Mesendoderm (in vitro differentiated cells): Measurements from ENCODE around the gene ADAMTS17.
A peak's percentile ranks its signal among the peaks of the same experiment; 100 is the strongest.

Experiments used
- DNase-seq: peaks from one replicate; pipeline ENCODE4 v3.0.0; 2013
- H2AK5ac ChIP-seq: 2 replicates; pipeline ENCODE4 v1.6.1; 2013; ENCODE audit warnings: low read length, inconsistent platforms
- H2BK120ac ChIP-seq: 2 replicates; pipeline ENCODE4 v1.6.1; 2013; ENCODE audit warnings: low read depth, mild to moderate bottlenecking, low read length, moderate library complexity, mixed read lengths
- H2BK15ac ChIP-seq: replicated peaks from 2 replicates; pipeline ENCODE4 v1.6.1; 2013; ENCODE audit warnings: low read depth, mild to moderate bottlenecking, moderate library complexity
- H2BK5ac ChIP-seq: 2 replicates; pipeline ENCODE4 v1.6.1; 2013; ENCODE audit warnings: low read length, inconsistent platforms
- H3K18ac ChIP-seq: 2 replicates; pipeline ENCODE4 v1.6.1; 2013; ENCODE audit warnings: mild to moderate bottlenecking, low read length, mixed read lengths
- H3K23ac ChIP-seq: one replicate; pipeline ENCODE4 v1.6.1; 2013; ENCODE audit warnings: low read length
- H3K27ac ChIP-seq: 2 replicates; pipeline ENCODE4 v1.5.1; 2013; ENCODE audit warnings: low read depth, mild to moderate bottlenecking, inconsistent platforms, low read length, moderate library complexity
- H3K27me3 ChIP-seq: 2 replicates; pipeline ENCODE4 v1.6.1; 2013; ENCODE audit warnings: low read length, control low read depth, mild to moderate bottlenecking, inconsistent platforms; ENCODE audit not compliant: insufficient read depth, poor library complexity
- H3K36me3 ChIP-seq: 2 replicates; pipeline ENCODE4 v1.6.1; 2013; ENCODE audit warnings: low read length, inconsistent platforms; ENCODE audit not compliant: control insufficient read depth, insufficient read depth
- H3K4ac ChIP-seq: one replicate; pipeline ENCODE4 v1.6.1; 2013; ENCODE audit warnings: low read depth, mild to moderate bottlenecking, low read length, moderate library complexity
- H3K4me1 ChIP-seq: 2 replicates; pipeline ENCODE4 v1.6.1; 2013; ENCODE audit warnings: low read depth, low read length, inconsistent platforms; ENCODE audit not compliant: control insufficient read depth
- H3K4me2 ChIP-seq: 2 replicates; pipeline ENCODE4 v1.6.1; 2013; ENCODE audit warnings: low read length
- H3K4me3 ChIP-seq: 2 replicates; pipeline ENCODE4 v1.5.1; 2013; ENCODE audit warnings: mild to moderate bottlenecking, low read length
- H3K56ac ChIP-seq: one replicate; pipeline ENCODE4 v1.6.1; 2013; ENCODE audit warnings: low read length
- H3K79me1 ChIP-seq: 2 replicates; pipeline ENCODE4 v1.6.1; 2013; ENCODE audit warnings: low read length, inconsistent platforms
- H3K79me2 ChIP-seq: 2 replicates; pipeline ENCODE4 v1.6.1; 2013; ENCODE audit warnings: mild to moderate bottlenecking, low read length; ENCODE audit not compliant: control insufficient read depth, insufficient read depth
- H3K9ac ChIP-seq: 2 replicates; pipeline ENCODE4 v1.6.1; 2013; ENCODE audit warnings: low read length, inconsistent platforms
- H4K5ac ChIP-seq: one replicate; pipeline ENCODE4 v1.6.1; 2013; ENCODE audit warnings: low read length
- H4K8ac ChIP-seq: one replicate; pipeline ENCODE4 v1.6.1; 2013; ENCODE audit warnings: low read depth, mild to moderate bottlenecking, control low read depth, low read length, moderate library complexity
- WGBS: extraction: QIAGEN DNeasy Blood & Tissue Kit; methylation state at CpG from one replicate; pipeline ENCODE4 v1.1.7; 2013; ENCODE audit warnings: low lambda C conversion rate, missing lambda C conversion rate; ENCODE audit not compliant: insufficient coverage; ENCODE audit errors: extremely low coverage; 5-methylcytosine and 5-hydroxymethylcytosine counted together

ADAMTS17 gene

DNA sequence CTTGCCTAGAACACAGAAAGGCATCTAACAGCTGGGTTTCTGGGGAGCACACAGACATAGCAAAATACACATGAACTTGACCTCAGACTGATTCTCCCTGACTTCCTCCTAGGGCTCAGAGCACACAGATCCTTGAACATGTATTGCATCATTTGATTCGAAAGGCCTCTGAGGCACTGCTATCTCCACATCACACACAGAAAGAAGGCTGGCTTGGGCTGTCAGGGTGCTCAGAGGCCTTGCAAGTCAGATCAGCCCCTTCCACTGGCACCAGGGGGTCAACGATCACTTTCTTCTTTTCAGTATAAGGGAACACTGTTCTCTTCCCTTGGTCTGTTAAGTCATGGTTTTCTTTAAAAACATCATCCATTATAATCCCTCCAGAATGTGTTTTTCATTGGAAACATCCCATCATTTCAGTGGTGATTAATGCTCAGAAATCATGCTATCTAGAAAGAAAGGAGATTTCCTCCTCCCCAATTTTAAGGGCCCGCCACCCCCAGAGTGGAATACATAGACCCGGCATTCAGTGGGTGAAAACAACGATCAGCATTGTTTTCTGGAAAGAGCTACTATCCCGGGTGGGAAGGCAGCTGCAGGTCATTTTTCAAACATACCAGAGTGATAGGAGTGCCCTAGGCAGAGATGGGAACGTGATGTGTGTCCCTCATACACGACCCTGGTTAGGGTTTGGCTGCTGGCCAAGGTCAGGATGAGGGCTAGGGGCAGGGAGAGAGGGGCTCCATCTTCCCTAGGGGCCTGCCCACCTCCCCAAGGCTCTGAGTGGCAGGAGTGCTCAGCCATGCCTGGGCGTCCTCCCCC is 355.3 kb downstream of the ADAMTS17 start:
- Histone ChIP-seq H3K79me1 (no peaks in the 10 kb centered on the region), H3K36me3 (no peaks in the 10 kb centered on the region), H4K5ac (no peak overlapping the region), H2AK5ac (no peak overlapping the region), H4K8ac (no peak overlapping the region), H3K4me2 (no peak overlapping the region), H3K27ac (no peak overlapping the region), H3K27me3 (no peaks in the 10 kb centered on the region), H3K23ac (no peak overlapping the region), H3K4ac (peak overlapping the region; percentile 85), H3K56ac (peak overlapping the region; percentile 54), H3K9ac (no peak overlapping the region), H2BK5ac (peak overlapping the region; percentile 48), H2BK15ac (no peak overlapping the region), H3K4me3 (no peak overlapping the region), H2BK120ac (no peak overlapping the region), H3K4me1 (peaks cover 7% of the 10 kb centered on the region), H3K79me2 (no peaks in the 10 kb centered on the region), H3K18ac (no peak overlapping the region)
- no CpG with 5 or more reads among the region's 9 CpGs for WGBS
- peak; percentile 61 for DNase-seq

DNA sequence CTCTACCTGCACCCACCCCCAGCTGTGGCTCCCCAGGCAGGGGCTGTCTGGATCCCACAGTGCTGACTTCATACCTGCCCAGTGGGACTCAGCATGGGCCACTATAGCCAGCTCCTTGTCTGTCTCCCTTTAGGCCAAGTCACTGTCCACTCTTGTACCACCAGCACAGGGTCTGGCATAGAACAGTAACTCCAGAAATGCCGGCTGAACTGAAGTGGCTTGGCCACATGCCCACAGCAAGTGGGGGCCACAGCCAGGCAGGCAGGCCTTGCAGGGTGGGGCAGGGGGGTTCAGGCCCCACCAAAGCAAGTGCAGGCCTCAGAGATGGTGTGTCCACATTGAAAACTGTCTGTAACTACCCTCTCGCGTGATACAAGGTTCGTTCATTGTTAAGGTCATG is 355.9 kb downstream of the ADAMTS17 start:
- no peak overlapping the region for H2BK120ac ChIP-seq
- H3K27ac ChIP-seq = no peak overlapping the region

DNA sequence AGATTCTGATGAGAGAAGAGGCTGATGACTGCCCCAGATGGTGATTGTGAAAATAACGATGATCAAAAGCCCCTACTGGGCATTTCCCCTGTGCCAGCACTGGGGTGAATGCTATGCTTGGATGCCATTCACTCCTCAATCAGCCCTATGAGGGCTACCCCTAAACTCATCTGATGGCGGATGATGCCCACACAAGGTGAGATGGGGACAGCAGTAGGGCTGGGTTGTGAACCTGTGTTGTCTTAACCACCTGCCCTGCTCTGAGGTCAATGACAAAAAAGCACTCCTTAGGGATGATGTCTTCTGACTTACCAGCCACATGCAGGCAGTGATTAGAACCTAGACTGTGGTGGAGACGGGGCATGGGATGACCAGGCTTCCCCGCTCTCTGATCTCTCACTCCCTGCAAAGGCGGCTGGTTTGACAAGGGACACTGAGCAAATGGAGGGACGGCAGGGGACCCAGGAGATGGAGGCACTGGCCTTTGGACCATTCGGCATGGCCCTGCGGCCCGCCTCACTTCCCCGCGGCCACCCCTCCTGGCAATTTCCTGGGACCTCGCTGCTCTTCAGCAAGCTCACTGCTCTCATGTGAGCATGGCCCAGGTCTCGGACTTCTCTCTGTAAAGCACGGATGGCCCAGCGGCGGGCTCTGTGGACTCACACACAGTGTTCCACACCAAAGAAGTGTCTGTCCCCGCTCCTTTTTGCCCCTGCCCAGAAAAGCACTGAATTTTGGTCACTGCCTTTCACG is 357.1 kb downstream of the ADAMTS17 start:
- Histone ChIP-seq H3K79me2 (no peaks in the 10 kb centered on the region), H3K79me1 (no peaks in the 10 kb centered on the region), H2BK5ac (peak overlapping the region; percentile 47), H2BK15ac (no peak overlapping the region), H3K9ac (peak overlapping the region; percentile 20), H3K27ac (peak overlapping the region; percentile 94), H3K4me3 (no peak overlapping the region), H4K8ac (no peak overlapping the region), H3K4ac (peak overlapping the region; percentile 81), H3K18ac (peak overlapping the region; percentile 69), H3K4me2 (no peak overlapping the region), H3K56ac (peak overlapping the region; percentile 42), H3K36me3 (no peaks in the 10 kb centered on the region), H3K27me3 (no peaks in the 10 kb centered on the region), H3K4me1 (peaks cover 7% of the 10 kb centered on the region), H2BK120ac (peak overlapping the region; percentile 48), H4K5ac (no peak overlapping the region), H3K23ac (no peak overlapping the region), H2AK5ac (peak overlapping the region; percentile 91)
- no CpG with 5 or more reads among the region's 18 CpGs for WGBS
- no peak for DNase-seq

More for the DNA sequence above, 355.9 kb downstream of the ADAMTS17 start:
- Histone ChIP-seq H3K18ac (no peak overlapping the region), H3K4me3 (no peak overlapping the region), H3K79me2 (no peaks in the 10 kb centered on the region), H4K8ac (no peak overlapping the region), H3K36me3 (no peaks in the 10 kb centered on the region), H3K4me2 (no peak overlapping the region), H3K9ac (no peak overlapping the region), H3K4ac (peak overlapping the region; percentile 85), H3K27me3 (no peaks in the 10 kb centered on the region), H2BK5ac (peak overlapping the region; percentile 48), H3K79me1 (no peaks in the 10 kb centered on the region), H3K56ac (peak overlapping the region; percentile 54), H3K23ac (no peak overlapping the region), H3K4me1 (peaks cover 7% of the 10 kb centered on the region), H2AK5ac (peak overlapping the region; percentile 73), H4K5ac (no peak overlapping the region), H2BK15ac (no peak overlapping the region)
- no CpG with 5 or more reads among the region's 4 CpGs for WGBS
- no peak for DNase-seq

GRCh38 chr15:99983886-99984286 is 357.9 kb downstream of the ADAMTS17 start:
- Histone ChIP-seq H3K56ac (peak overlapping the region; percentile 76), H3K4me2 (no peak overlapping the region), H2BK15ac (no peak overlapping the region), H3K36me3 (no peaks in the 10 kb centered on the region), H3K27ac (peak overlapping the region; percentile 94), H3K27me3 (no peaks in the 10 kb centered on the region), H2BK5ac (peak overlapping the region; percentile 47), H2BK120ac (peak overlapping the region; percentile 40), H4K8ac (no peak overlapping the region), H3K18ac (peak overlapping the region; percentile 69), H2AK5ac (no peak overlapping the region), H3K79me1 (no peaks in the 10 kb centered on the region), H3K4me1 (peaks cover 7% of the 10 kb centered on the region), H4K5ac (no peak overlapping the region), H3K79me2 (no peaks in the 10 kb centered on the region), H3K9ac (peak overlapping the region; percentile 20), H3K23ac (no peak overlapping the region), H3K4ac (peak overlapping the region; percentile 81), H3K4me3 (no peak overlapping the region)
- no CpG with 5 or more reads among the region's 17 CpGs for WGBS
- peak; percentile 87 for DNase-seq

DNA sequence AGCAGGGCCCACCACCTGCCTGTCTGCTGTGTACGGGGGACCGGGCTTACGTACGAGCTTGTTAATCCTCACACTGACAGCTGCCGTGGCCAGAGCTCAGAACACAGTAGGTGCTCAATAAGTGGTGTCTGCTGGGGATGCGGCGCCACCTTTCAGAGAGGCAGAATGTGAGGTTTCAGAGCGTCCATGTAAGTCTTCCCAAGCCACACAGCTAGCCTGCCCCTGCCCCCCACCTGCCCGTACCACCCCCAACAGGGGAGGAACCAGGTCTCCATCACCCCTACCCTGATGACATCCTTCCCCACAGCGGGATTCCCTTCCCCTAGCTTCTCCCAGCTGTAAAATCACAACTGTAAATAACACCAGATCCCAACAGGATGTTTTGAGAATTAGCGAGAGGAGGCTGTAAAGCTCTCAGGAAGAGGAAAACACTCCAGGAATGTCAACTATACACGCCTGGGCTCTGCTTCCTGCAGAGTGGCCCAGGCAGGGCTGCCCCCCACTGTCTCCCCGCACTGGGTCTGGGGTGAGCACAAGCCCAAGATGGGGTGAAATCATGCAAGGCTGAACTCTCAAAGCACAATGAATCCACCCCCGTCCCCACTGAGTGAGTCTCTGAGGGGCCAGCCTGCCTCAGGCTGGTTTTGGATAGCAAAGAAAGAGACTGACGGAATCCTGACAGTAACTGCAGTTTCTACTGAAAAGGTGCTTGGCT is 358.4 kb downstream of the ADAMTS17 start:
- no peak overlapping the region for H2AK5ac ChIP-seq
- peaks cover 7% of the 10 kb centered on the region for H3K4me1 ChIP-seq
- no peaks in the 10 kb centered on the region for H3K27me3 ChIP-seq
- peak; percentile 97 for DNase-seq
- no CpG with 5 or more reads among the region's 15 CpGs for WGBS
- H2BK120ac ChIP-seq = peak overlapping the region; percentile 40
- H4K5ac ChIP-seq = no peak overlapping the region
- H3K4me3 ChIP-seq = no peak overlapping the region
- peak overlapping the region; percentile 78 for H3K56ac ChIP-seq
- no peaks in the 10 kb centered on the region for H3K79me2 ChIP-seq
- H3K4ac ChIP-seq = no peak overlapping the region
- peak overlapping the region; percentile 94 for H3K27ac ChIP-seq
- peak overlapping the region; percentile 3 for H3K4me2 ChIP-seq
- H3K18ac ChIP-seq = peak overlapping the region; percentile 69
- H4K8ac ChIP-seq = no peak overlapping the region
- H2BK5ac ChIP-seq = peak overlapping the region; percentile 33
- H3K9ac ChIP-seq = peak overlapping the region; percentile 20
- no peaks in the 10 kb centered on the region for H3K79me1 ChIP-seq
- no peak overlapping the region for H3K23ac ChIP-seq
- no peaks in the 10 kb centered on the region for H3K36me3 ChIP-seq
- no peak overlapping the region for H2BK15ac ChIP-seq
